Adrenal gland (tissue), 12 donors: ENCODE data around the gene SLC25A42. TPM values are rescaled to one million over a fixed set of nuclear protein-coding genes. Genes with fewer than 3 reads are reported as not detected.

Experiments
- DNase-seq, 7 donors: peaks; one replicate each; pipeline ENCODE4 v3.0.0-alpha.2; 2019 to 2020
- H3K27ac ChIP-seq, 5 donors: fragments of 200-600 bp; sonication (generic) in 4 of 5; 1 replicate in 3 of 5; 2 replicates in 2 of 5; pipeline versions ENCODE4 v1.5.1 to v1.8.0; 2016 to 2020; ENCODE audit warnings: mild to moderate bottlenecking in 1 of 5
- H3K27me3 ChIP-seq: fragments of 200-600 bp; 2 replicates; pipeline ENCODE4 v1.8.0; 2021
- H3K36me3 ChIP-seq, 2 donors: fragments of 200-600 bp; replicated peaks in 1 of 2; 1 replicate in 1 of 2; 2 replicates in 1 of 2; pipeline versions ENCODE4 v1.5.1 to v1.8.0; 2018 to 2022
- H3K4me1 ChIP-seq, 2 donors: fragments of 200-600 bp; replicated peaks in 1 of 2; 1 replicate in 1 of 2; 2 replicates in 1 of 2; pipeline versions ENCODE4 v1.5.1 to v1.8.0; 2018 to 2021
- H3K4me3 ChIP-seq, 4 donors: fragments of 200-600 bp; sonication (generic) in 3 of 4; one replicate each; pipeline ENCODE4 v1.5.1; 2016 to 2018
- H3K9me3 ChIP-seq, 3 donors: fragments of 200-600 bp; sonication (generic) in 1 of 3; replicated peaks in 1 of 3; 1 replicate in 2 of 3; 2 replicates in 1 of 3; pipeline versions ENCODE4 v1.5.1 to v1.8.0; 2016 to 2021
- CTCF ChIP-seq, 6 experiments: fragments of 450-650 bp in 4 of 6; fragments of 200-600 bp in 2 of 6; sonication (generic) in 1 of 6; IDR thresholded peaks; 1 replicate in 5 of 6; 2 replicates in 1 of 6; pipeline versions ENCODE4 v1.5.1 to v1.8.0; 2016 to 2021; ENCODE audit warnings: antibody characterized with exemption in 6 of 6, mild to moderate bottlenecking in 2 of 6, moderate library complexity in 1 of 6
- POLR2A ChIP-seq, 2 donors: fragments of 450-650 bp; IDR thresholded peaks; one replicate each; pipeline ENCODE4 v1.6.1; 2017; ENCODE audit warnings: antibody characterized with exemption in 2 of 2, mild to moderate bottlenecking in 2 of 2, moderate library complexity in 1 of 2
- WGBS, 4 donors: extraction: QIAGEN DNeasy Blood & Tissue Kit in 2 of 4; methylation state at CpG; one replicate each; pipeline versions ENCODE4 v1.1.5 to v1.1.7; 2013 to 2017; 5-methylcytosine and 5-hydroxymethylcytosine counted together
- intact Hi-C, 2 donors: fragments of 100-400 bp; cut with DNase I; formaldehyde crosslinking; loops; one replicate each; pipeline versions ENCODE4 v1.14.1 to v1.15.0; 2022 to 2023
- polyA plus RNA-seq, 3 donors: library from polyadenylated mRNA; stranded (reverse); fragments of 200-250 nt in 2 of 3; fragments of 350-450 nt in 1 of 3; fragmentation: Illumina TruSeq in 1 of 3; extraction: RNeasy Lipid Tissue Mini Kit (QIAGEN cat#74804) in 1 of 3; gene quantifications; one replicate each; pipeline ENCODE4 v1.2.3, GENCODE V29; 2013 to 2014
- total RNA-seq, 9 donors: library from RNA; depleted of rRNA in 4 of 9; stranded (reverse); fragments of >200 nt in 4 of 9; fragments of 120-200 nt in 1 of 9; fragmentation: NEBNext Ultra II Directional in 1 of 9; extraction: Animal tissue kit (Norgen Biotek cat#: 25700) in 1 of 9; gene quantifications; one replicate each; pipeline versions ENCODE4 v1.1.0 to v1.2.4, GENCODE V29; 2013 to 2023
- donor health status: healthy with polysubstance abuse.
- donor health status: Bipolar disorder and iron deficiency.
- donor health status: DM: yes; HTN: yes; CAD: no.
- donor health status: DM: no; HTN: no; CAD: no.
- donor health status: DM: no; HTN: no; CAD: no.
- donor health status: DM: yes; HTN: yes; CAD: no.

Gene SLC25A42
- total and polyA plus RNA-seq, 12 donors, result 5.7 to 14.3 (median 11.4) TPM

GRCh38 chr19:19120308-19121231, 56.8 kb downstream of the SLC25A42 start:
- Histone ChIP-seq H3K27ac (no peak overlapping the region), H3K4me1 (no peaks in the 10 kb centered on the region), H3K9me3 (no peaks in the 10 kb centered on the region), H3K36me3 (no peaks in the 10 kb centered on the region), H3K27me3 (no peaks in the 10 kb centered on the region), H3K4me3 (no peak overlapping the region)
- no peak for TF ChIP-seq CTCF (IDR thresholded peaks at IDR 0.05)
- TF ChIP-seq POLR2A (IDR thresholded peaks at IDR 0.05), result no peak
- DNase-seq, result peak; percentile 47 to 87 (median 78)
- intact Hi-C loops, result no loop called here
- 57 to 63% (median 62%) methylated on average over 22 to 39 of the region's 39 CpGs for WGBS, 4 donors

GRCh38 chr19:19121371-19121770, 57.6 kb downstream of the SLC25A42 start:
- TF ChIP-seq CTCF (IDR thresholded peaks at IDR 0.05), result no peak
- TF ChIP-seq POLR2A (IDR thresholded peaks at IDR 0.05), result no peak
- intact Hi-C loops, result no loop called here
- no peaks in the 10 kb centered on the region for H3K27me3 ChIP-seq
- H3K9me3 ChIP-seq, result no peaks in the 10 kb centered on the region
- no peaks in the 10 kb centered on the region for H3K4me1 ChIP-seq
- no peak overlapping the region for H3K27ac ChIP-seq
- H3K36me3 ChIP-seq, result no peaks in the 10 kb centered on the region
- WGBS, 4 donors, result 89 to 94% (median 93%) methylated on average over 7 to 10 of the region's 10 CpGs
- H3K4me3 ChIP-seq, result no peak overlapping the region
- DNase-seq, result no peak

DNA sequence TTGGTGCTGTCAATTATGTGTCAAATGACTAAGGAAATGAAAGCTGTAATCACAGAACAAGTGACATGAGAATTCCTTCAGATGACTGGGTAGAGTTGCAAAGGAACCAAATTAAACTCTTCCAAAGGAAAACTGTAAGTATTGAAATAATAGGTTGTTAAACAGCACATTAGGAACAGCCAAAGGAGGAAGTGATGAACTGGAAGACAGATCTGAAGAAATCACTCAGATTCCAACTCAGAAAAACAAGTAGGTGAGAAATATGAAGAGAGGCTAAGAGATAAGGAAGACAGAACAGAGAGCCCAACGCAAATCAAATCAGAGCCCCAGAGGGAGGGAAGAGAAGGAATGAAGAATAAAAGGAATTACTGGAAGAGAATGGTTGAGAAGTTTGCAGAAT, 59.1 kb downstream of the SLC25A42 start:
- Histone ChIP-seq H3K4me1 (no peaks in the 10 kb centered on the region), H3K9me3 (no peaks in the 10 kb centered on the region), H3K4me3 (no peak overlapping the region), H3K27me3 (no peaks in the 10 kb centered on the region), H3K27ac (no peak overlapping the region), H3K36me3 (no peaks in the 10 kb centered on the region)
- WGBS, 4 donors, result 90 to 100% (median 95%) methylated on average over 1 of the region's 1 CpG
- TF ChIP-seq CTCF (IDR thresholded peaks at IDR 0.05) (no peak), POLR2A (IDR thresholded peaks at IDR 0.05) (no peak)
- DNase-seq, result no peak
- intact Hi-C loops, result no loop called here

DNA sequence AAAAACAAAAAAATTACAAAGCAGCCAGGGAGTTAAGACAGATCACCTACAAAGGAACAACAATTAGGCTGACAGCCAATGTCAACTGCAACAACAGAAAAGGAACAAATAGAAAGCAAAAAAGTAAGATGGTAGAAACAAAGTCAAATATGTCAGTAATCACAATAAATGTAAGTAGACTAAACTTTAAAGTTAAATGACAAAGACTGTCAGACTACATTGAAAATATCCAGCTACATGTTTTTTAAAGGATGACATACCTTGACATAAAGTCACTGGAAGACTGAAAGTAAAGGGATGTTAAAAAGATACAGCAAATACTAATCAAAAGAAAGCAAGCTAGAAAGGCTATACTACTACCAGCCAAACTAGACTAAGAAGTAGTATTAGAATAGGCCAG, 59.6 kb downstream of the SLC25A42 start:
- H3K36me3 ChIP-seq, result no peaks in the 10 kb centered on the region
- intact Hi-C loops, result no loop called here
- no peak for TF ChIP-seq CTCF (IDR thresholded peaks at IDR 0.05)
- no peak for TF ChIP-seq POLR2A (IDR thresholded peaks at IDR 0.05)

More for the DNA sequence above, 59.6 kb downstream of the SLC25A42 start:
- Histone ChIP-seq H3K9me3 (no peaks in the 10 kb centered on the region), H3K27ac (no peak overlapping the region), H3K27me3 (no peaks in the 10 kb centered on the region), H3K4me3 (no peak overlapping the region), H3K4me1 (no peaks in the 10 kb centered on the region)
- DNase-seq, result no peak
